Nephron (organoid): ENCODE results near the gene KRTAP13-1.
A peak's percentile ranks its signal among the peaks of the same experiment; 100 is the strongest.

Experiments
- H3K27ac Mint-ChIP-seq, 3 experiments: 2 replicates each; pipeline ENCODE4 v1.8.0; 2020; ENCODE audit warnings: mixed read lengths in 3 of 3, mild to moderate bottlenecking in 2 of 3, moderate library complexity in 1 of 3
- H3K27me3 Mint-ChIP-seq: 2 replicates; pipeline ENCODE4 v1.8.0; 2021; ENCODE audit warnings: low read depth, mild to moderate bottlenecking, moderate library complexity, mixed read lengths
- H3K36me3 Mint-ChIP-seq: 2 replicates; pipeline ENCODE4 v1.8.0; 2020; ENCODE audit warnings: low read depth, mixed read lengths
- H3K4me1 Mint-ChIP-seq: 2 replicates; pipeline ENCODE4 v1.8.0; 2020; ENCODE audit warnings: mixed read lengths
- H3K4me3 Mint-ChIP-seq, 3 experiments: 2 replicates each; pipeline ENCODE4 v1.8.0; 2020; ENCODE audit warnings: mild to moderate bottlenecking in 3 of 3, mixed read lengths in 3 of 3, moderate library complexity in 2 of 3
- H3K9me3 Mint-ChIP-seq: 2 replicates; pipeline ENCODE4 v1.8.0; 2020; ENCODE audit warnings: mixed read lengths
- CTCF ChIP-seq, 3 experiments: fragments of 200-600 bp; sonication (generic); IDR thresholded peaks; one replicate each; pipeline ENCODE4 v1.5.0; 2021; ENCODE audit warnings: antibody characterized with exemption in 3 of 3; ENCODE audit not compliant: unreplicated experiment in 3 of 3

The KRTAP13-1 gene, protein sequence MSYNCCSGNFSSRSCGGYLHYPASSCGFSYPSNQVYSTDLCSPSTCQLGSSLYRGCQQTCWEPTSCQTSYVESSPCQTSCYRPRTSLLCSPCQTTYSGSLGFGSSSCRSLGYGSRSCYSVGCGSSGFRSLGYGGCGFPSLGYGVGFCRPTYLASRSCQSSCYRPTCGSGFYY

GRCh38 chr21:30395731-30396130 is at the start of gene KRTAP13-1:
Gene KRTAP13-1, plus strand, starts transcription at chr21:30396031. Its CDS starts 56 bp downstream, at chr21:30396087.
- peak within 1 kb of the TSS in 1 of 3 experiments; percentile 29 for H3K27ac Mint-ChIP-seq
- no peak for TF ChIP-seq CTCF (IDR thresholded peaks at IDR 0.05; ENCODE audit: unreplicated experiment in 3 of 3)
- no peaks in the 10 kb centered on the region for H3K4me1 Mint-ChIP-seq
- H3K27me3 Mint-ChIP-seq: no peaks in the 10 kb centered on the region
- H3K9me3 Mint-ChIP-seq: peaks cover 2% of the 10 kb centered on the region
- no peak within 1 kb of the TSS for H3K4me3 Mint-ChIP-seq
- no peaks in the 10 kb centered on the region for H3K36me3 Mint-ChIP-seq

DNA sequence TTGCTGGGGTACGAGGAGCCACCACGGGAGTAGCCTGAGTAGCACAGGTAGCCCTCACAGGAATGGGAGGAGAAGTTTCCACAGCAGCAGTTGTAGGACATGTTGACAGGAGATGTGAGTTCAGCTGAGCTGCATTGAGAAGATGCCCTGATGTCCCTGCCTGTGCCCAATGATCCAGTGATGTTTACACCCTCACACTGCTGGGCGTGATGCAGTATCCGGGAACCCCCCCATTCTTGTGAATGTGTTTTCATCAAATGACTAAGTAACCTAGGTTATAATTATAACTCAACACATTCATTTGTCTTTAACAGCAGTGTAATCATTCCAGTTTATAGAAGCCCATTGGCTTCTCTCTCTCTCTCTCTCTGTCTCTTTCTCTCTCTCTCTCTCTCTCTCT is 47.3 kb upstream of the KRTAP13-1 start, which contains the start of gene KRTAP23-1:
KRTAP23-1 (minus strand) TSS at position 101 of the 400 bp plus-strand sequence; CDS start at position 101, 0 bp downstream.
- Mint-ChIP-seq H3K4me1 (no peaks in the 10 kb centered on the region), H3K36me3 (no peaks in the 10 kb centered on the region), H3K9me3 (peaks cover 5% of the 10 kb centered on the region), H3K27me3 (no peaks in the 10 kb centered on the region), H3K4me3 (no peak within 1 kb of the TSS), H3K27ac (no peak within 1 kb of the TSS)
- no peak for TF ChIP-seq CTCF (IDR thresholded peaks at IDR 0.05; ENCODE audit: unreplicated experiment in 3 of 3)

DNA sequence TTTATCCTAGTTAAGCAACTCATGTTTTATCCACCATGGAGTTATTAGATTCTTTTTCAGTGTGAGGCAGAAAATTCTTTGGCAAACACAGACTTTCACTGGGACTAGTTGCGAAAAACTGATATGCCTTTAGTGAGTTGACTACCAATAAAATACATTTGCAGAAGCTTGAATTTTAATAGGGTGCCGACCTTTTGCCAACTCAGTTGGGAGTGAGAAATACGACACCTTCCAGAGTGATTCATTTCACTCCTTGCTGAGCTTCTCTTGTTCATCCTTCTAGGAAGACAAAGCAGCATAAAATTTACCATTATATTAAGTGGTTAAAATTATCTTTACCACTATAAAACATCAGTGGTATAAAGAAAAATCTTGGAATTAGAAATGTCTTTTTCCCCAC is 46.3 kb upstream of the KRTAP13-1 start:
- peaks cover 5% of the 10 kb centered on the region for H3K9me3 Mint-ChIP-seq
- TF ChIP-seq CTCF (IDR thresholded peaks at IDR 0.05; ENCODE audit: unreplicated experiment in 3 of 3): no peak
- no peaks in the 10 kb centered on the region for H3K36me3 Mint-ChIP-seq
- no peak overlapping the region for H3K4me3 Mint-ChIP-seq
- no peak overlapping the region for H3K27ac Mint-ChIP-seq
- H3K4me1 Mint-ChIP-seq: no peaks in the 10 kb centered on the region
- no peaks in the 10 kb centered on the region for H3K27me3 Mint-ChIP-seq

GRCh38 chr21:30351534-30351933 is 44.3 kb upstream of the KRTAP13-1 start:
- no peaks in the 10 kb centered on the region for H3K27me3 Mint-ChIP-seq
- no peak for TF ChIP-seq CTCF (IDR thresholded peaks at IDR 0.05; ENCODE audit: unreplicated experiment in 3 of 3)
- H3K27ac Mint-ChIP-seq: no peak overlapping the region
- H3K36me3 Mint-ChIP-seq: no peaks in the 10 kb centered on the region
- H3K9me3 Mint-ChIP-seq: peaks cover 2% of the 10 kb centered on the region
- no peaks in the 10 kb centered on the region for H3K4me1 Mint-ChIP-seq
- H3K4me3 Mint-ChIP-seq: no peak overlapping the region

DNA sequence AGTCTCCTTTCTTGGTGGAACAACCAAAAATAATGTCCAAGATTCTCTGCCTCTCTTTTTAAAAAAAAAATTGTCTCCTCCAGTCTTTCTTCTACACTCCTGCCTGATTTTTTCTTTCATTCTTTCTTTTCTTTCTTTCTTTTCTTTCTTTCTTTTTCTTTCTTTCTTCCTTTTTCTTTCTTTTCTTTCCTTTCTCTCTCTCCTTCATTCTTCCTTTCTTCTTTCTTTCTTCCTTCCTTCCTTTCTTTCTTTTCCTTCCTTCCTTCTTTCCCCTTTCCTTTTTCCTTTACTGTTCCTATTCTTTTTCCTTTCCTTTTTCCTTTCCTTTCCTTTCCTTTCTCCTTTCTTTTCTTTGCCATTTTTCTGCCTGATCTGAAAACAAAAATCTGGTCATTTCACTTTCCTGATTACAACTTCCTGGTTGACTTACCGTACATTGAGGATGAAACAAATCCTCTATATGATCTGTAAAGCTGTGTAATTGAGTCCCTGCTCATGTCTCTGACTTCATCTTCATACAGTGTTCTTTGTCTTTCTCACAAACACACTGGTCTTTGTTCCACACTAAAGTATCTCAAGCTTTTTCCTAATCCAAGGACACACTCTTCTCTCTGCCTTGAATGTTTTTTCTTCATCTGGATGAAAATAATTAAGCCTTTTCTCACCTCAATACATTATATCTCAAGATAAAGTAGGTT is 41.4 kb upstream of the KRTAP13-1 start:
- H3K27ac Mint-ChIP-seq: no peak overlapping the region
- no peaks in the 10 kb centered on the region for H3K27me3 Mint-ChIP-seq
- H3K4me3 Mint-ChIP-seq: no peak overlapping the region
- TF ChIP-seq CTCF (IDR thresholded peaks at IDR 0.05; ENCODE audit: unreplicated experiment in 3 of 3): no peak
- no peaks in the 10 kb centered on the region for H3K4me1 Mint-ChIP-seq
- no peaks in the 10 kb centered on the region for H3K36me3 Mint-ChIP-seq
- no peaks in the 10 kb centered on the region for H3K9me3 Mint-ChIP-seq

- Mint-ChIP-seq H3K36me3 (no peaks in the 10 kb centered on the region), H3K27ac (no peak overlapping the region), H3K4me1 (no peaks in the 10 kb centered on the region), H3K27me3 (no peaks in the 10 kb centered on the region), H3K4me3 (no peak overlapping the region), H3K9me3 (no peaks in the 10 kb centered on the region)
- no peak for TF ChIP-seq CTCF (IDR thresholded peaks at IDR 0.05; ENCODE audit: unreplicated experiment in 3 of 3)
These were observed 39.9 kb upstream of the KRTAP13-1 start for GRCh38 chr21:30355906-30356305.
